Upper lobe of right lung (tissue), 1 donor: ENCODE results near the gene MYCN. TPM values are rescaled to one million over a fixed set of nuclear protein-coding genes. Genes with fewer than 3 reads are reported as not detected.

ENCODE experiments used
- ATAC-seq: fragments of 200-7000 bp; cut with Tn5 transposase; one replicate; pipeline ENCODE4 v1.9.1; 2020; ENCODE audit warnings: mild to moderate bottlenecking, moderate library complexity
- DNase-seq: peaks from one replicate; pipeline ENCODE4 v3.0.0-alpha.2; 2020
- H3K27ac ChIP-seq: fragments of 200-600 bp; one replicate; pipeline ENCODE4 v1.8.0; 2022
- H3K27me3 ChIP-seq: fragments of 200-600 bp; one replicate; pipeline ENCODE4 v1.8.0; 2022; ENCODE audit warnings: mild to moderate bottlenecking
- H3K36me3 ChIP-seq: fragments of 200-600 bp; one replicate; pipeline ENCODE4 v1.8.0; 2022
- H3K4me1 ChIP-seq: fragments of 200-600 bp; one replicate; pipeline ENCODE4 v1.8.0; 2022
- H3K4me3 ChIP-seq: fragments of 200-600 bp; one replicate; pipeline ENCODE4 v1.8.0; 2022; ENCODE audit warnings: mild to moderate bottlenecking
- H3K9me3 ChIP-seq: fragments of 200-600 bp; one replicate; pipeline ENCODE4 v1.8.0; 2022
- CTCF ChIP-seq: fragments of 200-600 bp; IDR thresholded peaks from one replicate; pipeline ENCODE4 v1.8.0; 2022; ENCODE audit warnings: antibody characterized with exemption
- intact Hi-C: fragments of 100-400 bp; cut with DNase I; formaldehyde crosslinking; loops from one replicate; pipeline ENCODE4 v1.11.0; 2022
- total RNA-seq: library from RNA; stranded (reverse); fragmentation: NEBNext Ultra II Directional; extraction: Animal tissue kit (Norgen Biotek cat#: 25700); gene quantifications from one replicate; pipeline ENCODE4 v1.2.1, GENCODE V29; 2021
- donor health status: DM: no; HTN: yes; CAD: no; lungs with severe emphysema.

Gene MYCN
- total RNA-seq, 1 donor from 2014 or later = 0.49 TPM

- Histone ChIP-seq H3K36me3 (no peaks in the 10 kb centered on the region), H3K4me3 (no peak overlapping the region), H3K9me3 (no peaks in the 10 kb centered on the region), H3K4me1 (no peaks in the 10 kb centered on the region), H3K27ac (no peak overlapping the region), H3K27me3 (no peaks in the 10 kb centered on the region)
- no peak for ATAC-seq
- no peak for TF ChIP-seq CTCF
- intact Hi-C loops = no loop called here
- DNase-seq = no peak
Measured at GRCh38 chr2:15931319-15931890, 8.9 kb upstream of the MYCN start.

- no peaks in the 10 kb centered on the region for H3K9me3 ChIP-seq
- ATAC-seq (no peak), DNase-seq (no peak)
- H3K4me3 ChIP-seq = no peak overlapping the region
- no peaks in the 10 kb centered on the region for H3K36me3 ChIP-seq
- no peak overlapping the region for H3K27ac ChIP-seq
- no peak for TF ChIP-seq CTCF
- H3K4me1 ChIP-seq = no peaks in the 10 kb centered on the region
- no peaks in the 10 kb centered on the region for H3K27me3 ChIP-seq
- intact Hi-C loops = no loop called here
Measured at GRCh38 chr2:15931950-15932349, 8.4 kb upstream of the MYCN start.

GRCh38 chr2:15932394-15933183 lies 7.8 kb upstream of the MYCN start:
- no peak for TF ChIP-seq CTCF
- Histone ChIP-seq H3K36me3 (no peaks in the 10 kb centered on the region), H3K27ac (no peak overlapping the region), H3K4me3 (no peak overlapping the region), H3K9me3 (no peaks in the 10 kb centered on the region), H3K27me3 (no peaks in the 10 kb centered on the region), H3K4me1 (no peaks in the 10 kb centered on the region)
- DNase-seq = no peak
- no peak for ATAC-seq
- intact Hi-C loops = no loop called here

- Histone ChIP-seq H3K27ac (no peak overlapping the region), H3K27me3 (peaks cover 3% of the 10 kb centered on the region), H3K4me1 (no peaks in the 10 kb centered on the region), H3K36me3 (no peaks in the 10 kb centered on the region), H3K9me3 (no peaks in the 10 kb centered on the region), H3K4me3 (no peak overlapping the region)
- TF ChIP-seq CTCF = no peak
- intact Hi-C loops = no loop called here
- ATAC-seq (no peak), DNase-seq (no peak)
Measured at GRCh38 chr2:15933184-15933845, 7.0 kb upstream of the MYCN start.

- Histone ChIP-seq H3K27me3 (peaks cover 14% of the 10 kb centered on the region), H3K9me3 (no peaks in the 10 kb centered on the region), H3K27ac (no peak overlapping the region), H3K4me1 (peaks cover 3% of the 10 kb centered on the region), H3K36me3 (no peaks in the 10 kb centered on the region), H3K4me3 (no peak overlapping the region)
- ATAC-seq = no peak
- no peak for TF ChIP-seq CTCF
- intact Hi-C loops = no loop called here
- no peak for DNase-seq
Measured at GRCh38 chr2:15934291-15934945, 5.9 kb upstream of the MYCN start.
